ENCODE measurements around the gene ROR1.

ROR1 gene

DNA sequence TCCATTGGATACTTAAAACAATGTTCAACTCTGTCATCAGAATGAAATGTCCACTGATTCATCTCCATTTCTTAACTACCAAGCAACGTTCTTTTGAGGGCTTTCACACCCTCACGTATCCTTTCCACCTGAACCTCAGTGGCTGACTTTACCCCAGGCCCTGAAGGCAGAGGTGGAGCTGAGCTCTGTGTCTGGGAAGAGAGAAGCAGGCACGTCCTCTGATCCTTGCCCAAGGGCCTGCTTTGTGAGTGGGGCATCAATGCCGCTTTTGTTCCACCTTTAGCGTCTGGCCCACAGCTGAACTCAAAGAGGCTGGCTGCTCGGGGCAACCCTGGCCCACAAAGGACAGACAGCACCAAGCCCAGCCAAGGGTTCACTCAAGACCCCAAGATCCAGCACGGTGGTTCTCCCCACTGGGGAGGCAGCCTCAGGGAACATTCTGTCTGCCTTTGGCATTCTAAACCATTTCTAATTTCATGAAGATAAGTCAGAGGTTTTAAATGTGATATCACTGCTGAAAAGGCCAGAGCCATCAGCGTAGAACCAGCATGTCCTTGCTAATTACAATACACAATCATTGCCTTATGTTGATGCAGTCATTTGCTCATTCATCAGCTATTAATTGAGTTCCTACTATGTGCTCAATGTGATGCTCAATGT lies 303.6 kb downstream of the ROR1 start:
- TF ChIP-seq, protein P1, sequence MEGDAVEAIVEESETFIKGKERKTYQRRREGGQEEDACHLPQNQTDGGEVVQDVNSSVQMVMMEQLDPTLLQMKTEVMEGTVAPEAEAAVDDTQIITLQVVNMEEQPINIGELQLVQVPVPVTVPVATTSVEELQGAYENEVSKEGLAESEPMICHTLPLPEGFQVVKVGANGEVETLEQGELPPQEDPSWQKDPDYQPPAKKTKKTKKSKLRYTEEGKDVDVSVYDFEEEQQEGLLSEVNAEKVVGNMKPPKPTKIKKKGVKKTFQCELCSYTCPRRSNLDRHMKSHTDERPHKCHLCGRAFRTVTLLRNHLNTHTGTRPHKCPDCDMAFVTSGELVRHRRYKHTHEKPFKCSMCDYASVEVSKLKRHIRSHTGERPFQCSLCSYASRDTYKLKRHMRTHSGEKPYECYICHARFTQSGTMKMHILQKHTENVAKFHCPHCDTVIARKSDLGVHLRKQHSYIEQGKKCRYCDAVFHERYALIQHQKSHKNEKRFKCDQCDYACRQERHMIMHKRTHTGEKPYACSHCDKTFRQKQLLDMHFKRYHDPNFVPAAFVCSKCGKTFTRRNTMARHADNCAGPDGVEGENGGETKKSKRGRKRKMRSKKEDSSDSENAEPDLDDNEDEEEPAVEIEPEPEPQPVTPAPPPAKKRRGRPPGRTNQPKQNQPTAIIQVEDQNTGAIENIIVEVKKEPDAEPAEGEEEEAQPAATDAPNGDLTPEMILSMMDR (IDR thresholded peaks at IDR 0.05; ENCODE audit: poor library complexity, severe bottlenecking) = no peak
- ATAC-seq (ENCODE audit: low read depth) (peak; percentile 93), DNase-seq (ENCODE audit: low spot score) (peak; percentile 74)
- Histone ChIP-seq H3K9me3 (ENCODE audit: severe bottlenecking) (no peaks in the 10 kb centered on the region), H3K4me1 (ENCODE audit: insufficient read depth, poor library complexity, severe bottlenecking) (peaks cover 13% of the 10 kb centered on the region), H3K4me3 (ENCODE audit: severe bottlenecking) (no peak overlapping the region), H3K36me3 (ENCODE audit: low read depth) (no peaks in the 10 kb centered on the region), H3K27ac (ENCODE audit: poor library complexity, severe bottlenecking) (peak overlapping the region; percentile 60), H3K27me3 (ENCODE audit: insufficient read depth, poor library complexity, severe bottlenecking) (no peaks in the 10 kb centered on the region)

DNA sequence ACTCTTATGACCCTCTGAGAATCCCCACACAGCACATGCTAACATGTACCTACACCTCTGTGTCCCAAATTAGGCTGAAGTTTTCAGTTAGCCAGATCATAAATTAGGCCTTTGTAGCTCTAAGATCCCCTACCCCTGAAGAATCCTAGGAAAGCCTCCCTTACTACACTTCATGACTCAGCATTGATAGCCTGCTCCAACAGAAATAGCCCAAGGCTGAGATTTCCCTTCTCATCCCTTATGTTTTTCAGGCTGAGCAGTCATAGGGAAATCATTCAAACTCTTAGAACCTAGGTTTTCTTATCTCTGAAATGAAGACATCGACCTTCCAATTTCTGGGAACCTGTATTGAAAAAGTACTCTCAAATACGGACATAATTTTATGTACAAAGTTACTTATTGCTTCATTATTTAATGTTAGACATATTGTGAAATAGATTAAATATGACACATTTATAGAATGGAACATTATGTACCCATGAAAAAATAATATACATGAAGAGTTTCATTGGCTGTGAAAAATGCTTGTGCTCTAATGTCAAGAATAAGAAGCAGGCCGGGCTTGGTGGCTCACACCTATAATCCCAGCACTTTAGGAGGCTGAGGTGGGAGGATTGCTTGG lies 307.2 kb downstream of the ROR1 start:
- Histone ChIP-seq H3K4me1 (ENCODE audit: insufficient read depth, poor library complexity, severe bottlenecking) (peaks cover 13% of the 10 kb centered on the region), H3K27me3 (ENCODE audit: insufficient read depth, poor library complexity, severe bottlenecking) (no peaks in the 10 kb centered on the region), H3K4me3 (ENCODE audit: severe bottlenecking) (no peak overlapping the region), H3K9me3 (ENCODE audit: severe bottlenecking) (no peaks in the 10 kb centered on the region), H3K27ac (ENCODE audit: poor library complexity, severe bottlenecking) (peak overlapping the region; percentile 11), H3K36me3 (ENCODE audit: low read depth) (no peaks in the 10 kb centered on the region)
- TF ChIP-seq, protein P1 (IDR thresholded peaks at IDR 0.05; ENCODE audit: poor library complexity, severe bottlenecking) = no peak
- DNase-seq (ENCODE audit: low spot score) (no peak), ATAC-seq (ENCODE audit: low read depth) (peak; percentile 60)

DNA sequence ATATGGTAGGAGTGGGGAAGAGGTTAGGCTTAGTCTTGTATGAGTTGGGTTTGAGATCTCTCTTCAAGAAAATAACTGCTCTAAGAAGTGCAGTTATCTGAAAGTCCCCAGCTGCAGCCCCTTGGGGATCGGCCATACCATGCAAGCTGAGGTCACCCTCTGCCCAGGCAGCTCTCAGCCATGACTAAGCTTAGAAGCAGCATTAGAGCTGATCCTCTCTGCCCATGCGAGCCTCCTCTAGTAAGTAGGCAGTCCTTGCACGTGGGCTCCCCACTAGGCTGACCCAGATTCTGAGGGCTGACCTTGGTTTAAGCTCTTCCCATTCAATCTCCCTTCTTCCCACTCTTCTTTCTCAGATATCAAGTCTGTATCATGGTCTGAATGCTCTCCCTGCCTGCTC lies 308.6 kb downstream of the ROR1 start:
- Histone ChIP-seq H3K9me3 (ENCODE audit: severe bottlenecking) (no peaks in the 10 kb centered on the region), H3K4me3 (ENCODE audit: severe bottlenecking) (no peak overlapping the region), H3K27me3 (ENCODE audit: insufficient read depth, poor library complexity, severe bottlenecking) (no peaks in the 10 kb centered on the region), H3K4me1 (ENCODE audit: insufficient read depth, poor library complexity, severe bottlenecking) (peaks cover 1% of the 10 kb centered on the region), H3K27ac (ENCODE audit: poor library complexity, severe bottlenecking) (no peak overlapping the region), H3K36me3 (ENCODE audit: low read depth) (no peaks in the 10 kb centered on the region)
- TF ChIP-seq, protein P1 (IDR thresholded peaks at IDR 0.05; ENCODE audit: poor library complexity, severe bottlenecking) = no peak
- DNase-seq (ENCODE audit: low spot score) = no peak
- peak; percentile 77 for ATAC-seq (ENCODE audit: low read depth)

DNA sequence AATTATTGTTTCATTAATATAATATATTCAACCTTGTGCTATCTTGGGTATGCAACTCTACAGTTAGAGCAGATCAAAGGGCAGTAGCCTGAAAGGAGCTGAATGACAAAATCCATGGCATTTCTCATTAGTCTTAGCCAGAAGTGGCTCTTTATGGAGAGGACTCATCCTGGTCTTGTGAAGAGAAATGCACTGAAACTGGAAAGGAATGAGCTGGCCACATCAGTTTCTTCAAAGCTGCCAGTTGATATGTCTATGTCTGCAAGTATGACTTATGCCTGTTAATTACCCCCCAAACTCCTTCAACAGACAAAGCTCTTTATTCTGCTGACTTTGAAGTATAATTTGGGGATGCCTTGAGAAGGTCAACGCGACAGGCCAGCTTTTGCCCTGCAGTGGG lies 310.6 kb downstream of the ROR1 start:
- no peak for ATAC-seq (ENCODE audit: low read depth)
- DNase-seq (ENCODE audit: low spot score) = no peak
- Histone ChIP-seq H3K4me3 (ENCODE audit: severe bottlenecking) (no peak overlapping the region), H3K36me3 (ENCODE audit: low read depth) (no peaks in the 10 kb centered on the region), H3K27ac (ENCODE audit: poor library complexity, severe bottlenecking) (no peak overlapping the region), H3K4me1 (ENCODE audit: insufficient read depth, poor library complexity, severe bottlenecking) (no peaks in the 10 kb centered on the region), H3K9me3 (ENCODE audit: severe bottlenecking) (no peaks in the 10 kb centered on the region), H3K27me3 (ENCODE audit: insufficient read depth, poor library complexity, severe bottlenecking) (no peaks in the 10 kb centered on the region)
- TF ChIP-seq, protein P1 (IDR thresholded peaks at IDR 0.05; ENCODE audit: poor library complexity, severe bottlenecking) = no peak

DNA sequence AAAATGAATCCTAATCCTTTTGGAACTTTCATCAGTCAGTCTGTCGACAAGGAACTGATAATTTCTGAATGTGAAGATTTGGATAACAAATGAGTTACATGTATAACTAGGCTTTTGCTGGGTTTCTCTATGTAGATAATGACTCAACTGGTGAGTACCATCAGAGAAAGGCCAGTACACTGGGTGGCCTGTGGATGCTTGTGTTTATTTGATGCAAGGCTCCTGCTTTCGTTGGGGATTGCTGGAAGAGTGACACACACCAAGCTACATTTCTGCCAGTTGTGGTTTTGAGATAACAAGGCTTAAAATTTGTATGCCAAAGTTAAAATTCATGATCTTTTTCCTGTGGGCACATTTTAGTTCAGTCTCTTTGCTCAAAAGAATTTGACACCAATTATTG lies 314.0 kb downstream of the ROR1 start:
- no peaks in the 10 kb centered on the region for H3K36me3 ChIP-seq (ENCODE audit: low read depth)

More for the DNA sequence above, 314.0 kb downstream of the ROR1 start:
- TF ChIP-seq, protein P1 (IDR thresholded peaks at IDR 0.05; ENCODE audit: poor library complexity, severe bottlenecking) = no peak
- H3K27me3 ChIP-seq (ENCODE audit: insufficient read depth, poor library complexity, severe bottlenecking) = no peaks in the 10 kb centered on the region
- no peaks in the 10 kb centered on the region for H3K4me1 ChIP-seq (ENCODE audit: insufficient read depth, poor library complexity, severe bottlenecking)
- no peaks in the 10 kb centered on the region for H3K9me3 ChIP-seq (ENCODE audit: severe bottlenecking)
- no peak overlapping the region for H3K27ac ChIP-seq (ENCODE audit: poor library complexity, severe bottlenecking)
- no peak overlapping the region for H3K4me3 ChIP-seq (ENCODE audit: severe bottlenecking)
- DNase-seq (ENCODE audit: low spot score) = no peak
- ATAC-seq (ENCODE audit: low read depth) = no peak

Measured in RWPE2 (cell line).